ENCODE data around the gene NMNAT1. TPM values are rescaled to one million over a fixed set of nuclear protein-coding genes. Genes with fewer than 3 reads are reported as not detected.

The NMNAT1 gene
- total and polyA plus RNA-seq, 2 of the 8 experiments (the other 6 are each of a cell fraction or from before 2014, with no cell fraction given) = 2.0 to 2.5 TPM

- TF ChIP-seq CHD7 (IDR thresholded peaks at IDR 0.05; ENCODE audit: insufficient replicate concordance, low read length) (no peak), CEBPB (IDR thresholded peaks at IDR 0.05; ENCODE audit: low read depth, low read length) (no peak), CTBP2 (IDR thresholded peaks at IDR 0.05; ENCODE audit: borderline replicate concordance, insufficient read depth, insufficient read length, low read length) (no peak), RNF2 (IDR thresholded peaks at IDR 0.05; ENCODE audit: borderline replicate concordance, low read depth, low read length, missing control alignments, poor library complexity, severe bottlenecking) (no peak), RXRA (IDR thresholded peaks at IDR 0.05; ENCODE audit: insufficient read depth, low read depth, low read length) (no peak), JUND (IDR thresholded peaks at IDR 0.05; ENCODE audit: low read length) (no peak), FOSL1 (IDR thresholded peaks at IDR 0.05; ENCODE audit: insufficient read depth, low read depth, low read length) (no peak), EZH2 (IDR thresholded peaks at IDR 0.05; ENCODE audit: low read depth, low read length, severe bottlenecking) (no peak), TEAD4 (IDR thresholded peaks at IDR 0.05; ENCODE audit: low read depth, low read length) (no peak)
Measured at GRCh38 chr1:9912264-9912936, 30.9 kb upstream of the NMNAT1 start (continued).

All from H1 (cell line).